Mesenchymal stem cell (in vitro differentiated cells and primary cell): ENCODE data around the gene SFPQ.

ENCODE experiments used
- DNase-seq: peaks from one replicate; pipeline ENCODE4 v3.0.0-alpha.2; 2013
- H2AFZ ChIP-seq: one replicate; pipeline ENCODE4 v1.6.1; 2013; ENCODE audit warnings: low read depth, mild to moderate bottlenecking, control low read depth, inconsistent platforms, low read length, moderate library complexity
- H2AK5ac ChIP-seq: 2 replicates; pipeline ENCODE4 v1.6.1; 2013; ENCODE audit warnings: low read length, moderate library complexity, mild to moderate bottlenecking, inconsistent platforms; ENCODE audit not compliant: severe bottlenecking
- H2BK120ac ChIP-seq: one replicate; pipeline ENCODE4 v1.6.1; 2013; ENCODE audit warnings: low read depth, mild to moderate bottlenecking, inconsistent platforms, low read length, moderate library complexity
- H2BK12ac ChIP-seq, 2 experiments: one replicate each; pipeline ENCODE4 v1.6.1; 2013; ENCODE audit warnings: inconsistent platforms in 2 of 2, low read length in 2 of 2, mild to moderate bottlenecking in 2 of 2, moderate library complexity in 2 of 2, control low read depth in 1 of 2
- H2BK15ac ChIP-seq: one replicate; pipeline ENCODE4 v1.6.1; 2013; ENCODE audit warnings: mild to moderate bottlenecking, low read depth, inconsistent platforms; ENCODE audit not compliant: poor library complexity, severe bottlenecking
- H2BK5ac ChIP-seq: 2 replicates; pipeline ENCODE4 v1.6.1; 2013; ENCODE audit warnings: low read depth, mild to moderate bottlenecking, low read length, control low read depth, inconsistent platforms; ENCODE audit not compliant: poor library complexity, severe bottlenecking
- H3K14ac ChIP-seq, 2 experiments: one replicate each; pipeline ENCODE4 v1.6.1; 2013; ENCODE audit warnings: inconsistent platforms in 2 of 2, low read length in 2 of 2, control low read depth in 1 of 2, mild to moderate bottlenecking in 1 of 2, moderate library complexity in 1 of 2
- H3K18ac ChIP-seq, 2 experiments: one replicate each; pipeline ENCODE4 v1.6.1; 2013; ENCODE audit warnings: inconsistent platforms in 2 of 2, low read length in 2 of 2, control low read depth in 1 of 2, low read depth in 1 of 2, mild to moderate bottlenecking in 1 of 2
- H3K23ac ChIP-seq, 2 experiments: one replicate each; pipeline ENCODE4 v1.6.1; 2013; ENCODE audit warnings: inconsistent platforms in 2 of 2, low read length in 2 of 2, mild to moderate bottlenecking in 2 of 2, moderate library complexity in 2 of 2, control low read depth in 1 of 2
- H3K27ac ChIP-seq: 2 replicates; pipeline ENCODE4 v1.5.1; 2013; ENCODE audit warnings: mild to moderate bottlenecking, moderate library complexity, low read length, control low read depth, inconsistent platforms; ENCODE audit not compliant: poor library complexity, severe bottlenecking
- H3K27me3 ChIP-seq, 2 experiments: 2 replicates each; pipeline versions ENCODE4 v1.6.1 to v1.7.0; 2013; ENCODE audit warnings: low read length in 2 of 2, mild to moderate bottlenecking in 2 of 2, moderate library complexity in 2 of 2, control low read depth in 1 of 2, inconsistent platforms in 1 of 2; ENCODE audit not compliant: control insufficient read depth in 1 of 2, insufficient read depth in 1 of 2
- H3K36me3 ChIP-seq, 2 experiments: 2 replicates each; pipeline versions ENCODE4 v1.6.1 to v1.7.0; 2013; ENCODE audit warnings: low read length in 2 of 2, control low read depth in 1 of 2, inconsistent platforms in 1 of 2, low read depth in 1 of 2, mild to moderate bottlenecking in 1 of 2; ENCODE audit not compliant: insufficient read depth in 2 of 2, control insufficient read depth in 1 of 2
- H3K4ac ChIP-seq, 2 experiments: one replicate each; pipeline ENCODE4 v1.6.1; 2013; ENCODE audit warnings: inconsistent platforms in 2 of 2, low read length in 2 of 2, mild to moderate bottlenecking in 2 of 2, moderate library complexity in 2 of 2, control low read depth in 1 of 2, low read depth in 1 of 2
- H3K4me1 ChIP-seq: 2 replicates; pipeline ENCODE4 v1.6.1; 2013; ENCODE audit warnings: low read depth, low read length, control low read depth; ENCODE audit not compliant: control insufficient read depth, insufficient read depth
- H3K4me2 ChIP-seq: 2 replicates; pipeline ENCODE4 v1.6.1; 2013; ENCODE audit warnings: low read length, mild to moderate bottlenecking, inconsistent platforms; ENCODE audit not compliant: poor library complexity, severe bottlenecking
- H3K4me3 ChIP-seq, 2 experiments: 2 replicates each; pipeline versions ENCODE4 v1.5.1 to v1.7.0; 2013; ENCODE audit warnings: low read length in 2 of 2, mild to moderate bottlenecking in 2 of 2, control low read depth in 1 of 2, low read depth in 1 of 2; ENCODE audit not compliant: insufficient read depth in 1 of 2
- H3K79me1 ChIP-seq: replicated peaks from 2 replicates; pipeline ENCODE4 v1.6.1; 2013; ENCODE audit warnings: mild to moderate bottlenecking, control low read depth, low read length, inconsistent platforms; ENCODE audit not compliant: poor library complexity, severe bottlenecking
- H3K9ac ChIP-seq: 2 replicates; pipeline ENCODE4 v1.7.0; 2013; ENCODE audit warnings: mild to moderate bottlenecking, low read length, moderate library complexity
- H3K9me3 ChIP-seq: 2 replicates; pipeline ENCODE4 v1.7.0; 2013; ENCODE audit warnings: mild to moderate bottlenecking, low read length; ENCODE audit not compliant: control insufficient read depth
- H4K8ac ChIP-seq: one replicate; pipeline ENCODE4 v1.6.1; 2013; ENCODE audit warnings: inconsistent platforms, mild to moderate bottlenecking, low read length, moderate library complexity
- H4K91ac ChIP-seq: one replicate; pipeline ENCODE4 v1.6.1; 2013; ENCODE audit warnings: mild to moderate bottlenecking, low read length, inconsistent platforms
- WGBS: methylation state at CpG from one replicate; pipeline ENCODE4 v1.1.7; 2013; ENCODE audit warnings: mixed read lengths; 5-methylcytosine and 5-hydroxymethylcytosine counted together

The SFPQ gene

GRCh38 chr1:35220976-35221375 lies 28.0 kb upstream of the SFPQ start:
- Histone ChIP-seq H2BK120ac (no peak overlapping the region), H3K4me3 (no peak overlapping the region), H2BK12ac (no peak overlapping the region), H3K36me3 (no peaks in the 10 kb centered on the region), H2AFZ (no peak overlapping the region), H2AK5ac (no peak overlapping the region), H4K91ac (no peak overlapping the region), H2BK5ac (no peak overlapping the region), H3K27ac (no peak overlapping the region), H3K4ac (no peak overlapping the region), H3K14ac (no peak overlapping the region), H3K9ac (no peak overlapping the region), H3K9me3 (no peaks in the 10 kb centered on the region), H2BK15ac (no peak overlapping the region), H3K4me2 (no peak overlapping the region), H3K79me1 (no peaks in the 10 kb centered on the region), H3K4me1 (no peaks in the 10 kb centered on the region), H3K27me3 (no peaks in the 10 kb centered on the region), H3K23ac (no peak overlapping the region), H4K8ac (no peak overlapping the region), H3K18ac (no peak overlapping the region)
- 34% methylated on average over 2 of the region's 2 CpGs for WGBS
- DNase-seq: peak; percentile 28

- Histone ChIP-seq H2BK120ac (no peak overlapping the region), H3K27me3 (no peaks in the 10 kb centered on the region), H3K27ac (no peak overlapping the region), H2BK12ac (no peak overlapping the region), H3K4ac (no peak overlapping the region), H3K23ac (no peak overlapping the region), H3K4me1 (no peaks in the 10 kb centered on the region), H2AFZ (no peak overlapping the region), H2BK5ac (no peak overlapping the region), H4K91ac (no peak overlapping the region), H3K36me3 (no peaks in the 10 kb centered on the region), H3K79me1 (no peaks in the 10 kb centered on the region), H2AK5ac (no peak overlapping the region), H3K9me3 (no peaks in the 10 kb centered on the region), H4K8ac (no peak overlapping the region), H3K4me2 (no peak overlapping the region), H3K9ac (peak overlapping the region; percentile 36), H2BK15ac (no peak overlapping the region), H3K18ac (no peak overlapping the region), H3K14ac (no peak overlapping the region), H3K4me3 (no peak overlapping the region)
- no peak for DNase-seq
- WGBS: 71% methylated on average over 2 of the region's 3 CpGs
Measured at GRCh38 chr1:35215346-35215745, 22.4 kb upstream of the SFPQ start.

- no peak overlapping the region for H3K23ac ChIP-seq
- H2BK12ac ChIP-seq: no peak overlapping the region
- no peaks in the 10 kb centered on the region for H3K27me3 ChIP-seq
- H3K4me2 ChIP-seq: no peak overlapping the region
- H3K9ac ChIP-seq: peak overlapping the region; percentile 60
- H3K4me1 ChIP-seq: no peaks in the 10 kb centered on the region
- no peaks in the 10 kb centered on the region for H3K9me3 ChIP-seq
- no peak overlapping the region for H4K8ac ChIP-seq
- WGBS: 87% methylated on average over 1 of the region's 1 CpG
- no peak overlapping the region for H3K4ac ChIP-seq
- H2AFZ ChIP-seq: no peak overlapping the region
- no peak overlapping the region for H2AK5ac ChIP-seq
- no peaks in the 10 kb centered on the region for H3K36me3 ChIP-seq
- no peaks in the 10 kb centered on the region for H3K79me1 ChIP-seq
- no peak overlapping the region for H2BK120ac ChIP-seq
- H4K91ac ChIP-seq: no peak overlapping the region
- peak overlapping the region in 1 of 2 experiments; percentile 64 for H3K4me3 ChIP-seq
- no peak overlapping the region for H3K27ac ChIP-seq
- H2BK15ac ChIP-seq: no peak overlapping the region
- H3K18ac ChIP-seq: no peak overlapping the region
- H2BK5ac ChIP-seq: no peak overlapping the region
- no peak overlapping the region for H3K14ac ChIP-seq
- no peak for DNase-seq
Measured at GRCh38 chr1:35211120-35211414, 18.1 kb upstream of the SFPQ start.

- no peaks in the 10 kb centered on the region for H3K9me3 ChIP-seq
- H2BK12ac ChIP-seq: no peak overlapping the region
- H3K4me1 ChIP-seq: no peaks in the 10 kb centered on the region
- no peak overlapping the region for H2AK5ac ChIP-seq
- H3K14ac ChIP-seq: no peak overlapping the region
- H2BK5ac ChIP-seq: no peak overlapping the region
- no peak overlapping the region for H3K18ac ChIP-seq
- DNase-seq: no peak
- no peak overlapping the region for H4K91ac ChIP-seq
- H3K36me3 ChIP-seq: no peaks in the 10 kb centered on the region
- H3K4me3 ChIP-seq: peak overlapping the region in 1 of 2 experiments; percentile 64
- H2AFZ ChIP-seq: peak overlapping the region; percentile 2
- peak overlapping the region; percentile 60 for H3K9ac ChIP-seq
- H4K8ac ChIP-seq: no peak overlapping the region
- no peak overlapping the region for H2BK15ac ChIP-seq
- H3K79me1 ChIP-seq: no peaks in the 10 kb centered on the region
- no peak overlapping the region for H3K4me2 ChIP-seq
- H3K27me3 ChIP-seq: no peaks in the 10 kb centered on the region
- no peak overlapping the region for H3K4ac ChIP-seq
- no peak overlapping the region for H2BK120ac ChIP-seq
- H3K27ac ChIP-seq: no peak overlapping the region
- WGBS: 78% methylated on average over 16 of the region's 16 CpGs
- no peak overlapping the region for H3K23ac ChIP-seq
Measured at GRCh38 chr1:35210321-35211119, 17.6 kb upstream of the SFPQ start.
